RWPE1 (cell line): ENCODE data around the gene SCTR.

Source experiments
- CTCF ChIA-PET: fragments of 350-600 bp; sonication (Branson Sonifier 250); formaldehyde crosslinking; extraction: SDS; loops from one replicate; lab custom pipeline; 2021; lab: Yijun Ruan, JAX
- POLR2A ChIA-PET: fragments of 400-600 bp; formaldehyde crosslinking; extraction: SDS; loops from one replicate; lab custom pipeline; 2020; ENCODE audit warnings: antibody characterized with exemption; ENCODE audit not compliant: low non-redundant PET; lab: Yijun Ruan, JAX
- DNase-seq: peaks from one replicate; pipeline ENCODE4 v3.0.0; 2012; ENCODE audit warnings: low spot score
- H3K27ac ChIP-seq: fragments of 450-650 bp; 2 replicates; pipeline ENCODE4 v1.5.1; 2017
- CTCF ChIP-seq: fragments of 450-650 bp; conservative IDR thresholded peaks from 2 replicates; pipeline ENCODE4 v1.5.1; 2017; ENCODE audit warnings: low read depth, mild to moderate bottlenecking

The SCTR gene

GRCh38 chr2:119474371-119475224 is 49.7 kb downstream of the SCTR start:
- TF ChIP-seq CTCF: no peak
- no peak overlapping the region for H3K27ac ChIP-seq
- DNase-seq: no peak
- CTCF ChIA-PET: interaction anchor here (1.0 to 2.0 kb wide), 2 partner anchors 61 to 64 kb away, joined by 4 to 6 read pairs; no protein-coding TSS in a partner anchor
- POLR2A ChIA-PET: no interaction called here

- TF ChIP-seq CTCF: no peak
- DNase-seq: no peak
- no peak overlapping the region for H3K27ac ChIP-seq
- CTCF ChIA-PET: no interaction called here
- POLR2A ChIA-PET: no interaction called here
Measured at GRCh38 chr2:119473621-119474370, 50.5 kb downstream of the SCTR start.

- no peak for TF ChIP-seq CTCF
- CTCF ChIA-PET: no interaction called here
- POLR2A ChIA-PET: no interaction called here
- no peak for DNase-seq
- no peak overlapping the region for H3K27ac ChIP-seq
Measured at GRCh38 chr2:119472749-119473148, 51.5 kb downstream of the SCTR start.

- ChIA-PET CTCF (interaction anchor here (0.5 to 0.8 kb wide), 4 partner anchors 10 to 1323 kb away, joined by 3 to 4 read pairs (median 3); no protein-coding TSS in a partner anchor), POLR2A (no interaction called here)
- no peak for TF ChIP-seq CTCF
Measured at GRCh38 chr2:119469661-119470297, 54.5 kb downstream of the SCTR start.

GRCh38 chr2:119469131-119469530 is 55.2 kb downstream of the SCTR start:
- CTCF ChIA-PET: interaction anchor here (0.5 to 0.7 kb wide), 3 partner anchors 297 to 1324 kb away, joined by 3 read pairs; no protein-coding TSS in a partner anchor
- no peak overlapping the region for H3K27ac ChIP-seq
- DNase-seq: no peak
- POLR2A ChIA-PET: no interaction called here
- no peak for TF ChIP-seq CTCF

More at GRCh38 chr2:119469661-119470297, 54.5 kb downstream of the SCTR start:
- no peak overlapping the region for H3K27ac ChIP-seq
- no peak for DNase-seq
